HG03025 (cell line): ENCODE measurements around the gene POU1F1.
"Not testable (repeated sequence)": the region's sequence is repeated elsewhere in the genome, so short reads cannot be mapped to it uniquely, and the experiment has no call there.

Experiments
- ATAC-seq: cut with Tn5 transposase; IDR thresholded peaks from one replicate; pipeline ENCODE4 v1.9.1; 2021; ENCODE audit warnings: mild to moderate bottlenecking, moderate library complexity; ENCODE audit not compliant: unreplicated experiment, low FRiP score

POU1F1 gene

GRCh38 chr3:87260270-87260669 lies 16.1 kb downstream of the POU1F1 start:
- ATAC-seq: no peak

GRCh38 chr3:87250009-87250408 lies 26.4 kb downstream of the POU1F1 start:
- no peak for ATAC-seq

- no peak for ATAC-seq
Measured at GRCh38 chr3:87248831-87249230, 27.6 kb downstream of the POU1F1 start.

- not testable (repeated sequence) for ATAC-seq
Measured at GRCh38 chr3:87248231-87248630, 28.2 kb downstream of the POU1F1 start.

GRCh38 chr3:87247430-87247773 lies 29.0 kb downstream of the POU1F1 start:
- ATAC-seq: no peak

GRCh38 chr3:87246662-87247429 lies 29.5 kb downstream of the POU1F1 start:
- no peak for ATAC-seq

- ATAC-seq: no peak
Measured at GRCh38 chr3:87236093-87236492, 40.3 kb downstream of the POU1F1 start.

- ATAC-seq: no peak
Measured at GRCh38 chr3:87233805-87234204, 42.6 kb downstream of the POU1F1 start.

- ATAC-seq: no peak
Measured at GRCh38 chr3:87229113-87229512, 47.3 kb downstream of the POU1F1 start.

GRCh38 chr3:87228316-87228715 lies 48.1 kb downstream of the POU1F1 start:
- no peak for ATAC-seq

GRCh38 chr3:87227835-87228144 lies 48.6 kb downstream of the POU1F1 start:
- no peak for ATAC-seq

- ATAC-seq: peak; percentile 98
Measured at GRCh38 chr3:87227104-87227834, 49.1 kb downstream of the POU1F1 start, which contains the start of gene CHMP2B. CHMP2B (plus strand) TSS chr3:87227309; CDS start chr3:87227523, 214 bp downstream.

- ATAC-seq: no peak
Measured at GRCh38 chr3:87225659-87226058, 50.7 kb downstream of the POU1F1 start.

- no peak for ATAC-seq
Measured at GRCh38 chr3:87219611-87220010, 56.8 kb downstream of the POU1F1 start.

GRCh38 chr3:87218560-87218959 lies 57.8 kb downstream of the POU1F1 start:
- no peak for ATAC-seq
